Peyer's patch (tissue), 4 donors: ENCODE data around the gene GFY.
A peak's percentile ranks its signal among the peaks of the same experiment; 100 is the strongest.

Experiments
- POLR2A ChIP-seq, 2 donors: fragments of 450-650 bp; IDR thresholded peaks; one replicate each; pipeline ENCODE4 v1.5.1; 2017; ENCODE audit warnings: antibody characterized with exemption in 2 of 2, mild to moderate bottlenecking in 2 of 2, moderate library complexity in 2 of 2
- TF ChIP-seq, protein P1 (sequence below), 6 experiments: fragments of 450-650 bp in 4 of 6; fragments of 200-600 bp in 2 of 6; sonication (generic) in 1 of 6; IDR thresholded peaks; one replicate each; pipeline ENCODE4 v1.5.1; 2017 to 2019; ENCODE audit warnings: antibody characterized with exemption in 6 of 6, mild to moderate bottlenecking in 3 of 6, moderate library complexity in 1 of 6

DNA sequence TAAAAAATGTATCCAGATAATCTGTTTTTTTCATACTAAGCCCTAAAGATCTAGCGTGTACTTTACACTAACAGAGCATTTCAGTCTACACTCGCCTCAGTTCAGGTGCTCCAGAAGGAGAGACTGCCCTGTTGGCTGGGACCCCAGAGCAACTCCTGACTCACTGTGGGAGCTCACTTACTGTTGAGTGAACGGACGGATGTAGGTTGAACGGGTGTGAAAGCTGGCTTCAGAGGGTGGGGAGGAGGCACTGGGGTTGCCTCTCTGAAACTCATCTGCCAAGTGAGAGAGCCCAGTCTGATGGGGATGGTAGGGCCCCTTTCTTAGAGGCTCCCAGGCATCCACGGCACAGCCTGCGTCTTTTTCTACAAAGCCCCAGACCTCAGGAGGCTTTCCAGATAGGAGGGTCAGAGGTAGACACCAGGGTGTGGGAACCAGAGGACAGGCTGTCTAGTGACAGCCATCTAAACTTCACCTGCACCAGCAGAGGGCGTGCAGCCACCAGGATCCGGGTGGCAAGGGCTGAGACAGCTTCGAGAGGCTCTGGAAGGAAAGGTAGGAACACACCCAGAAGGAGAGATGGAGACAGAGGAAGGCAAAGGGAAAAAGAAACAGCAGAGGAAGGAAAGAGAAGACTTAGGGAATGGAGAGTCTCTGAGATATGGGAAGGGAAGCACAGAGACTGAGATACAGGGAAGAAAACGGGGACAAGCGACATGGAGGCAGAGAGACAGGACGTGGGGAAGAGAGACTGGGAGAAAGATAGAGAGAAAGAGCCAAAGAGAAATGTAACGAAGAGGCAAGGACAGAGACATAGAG lies 33.4 kb upstream of the GFY start:
- TF ChIP-seq, protein P1, sequence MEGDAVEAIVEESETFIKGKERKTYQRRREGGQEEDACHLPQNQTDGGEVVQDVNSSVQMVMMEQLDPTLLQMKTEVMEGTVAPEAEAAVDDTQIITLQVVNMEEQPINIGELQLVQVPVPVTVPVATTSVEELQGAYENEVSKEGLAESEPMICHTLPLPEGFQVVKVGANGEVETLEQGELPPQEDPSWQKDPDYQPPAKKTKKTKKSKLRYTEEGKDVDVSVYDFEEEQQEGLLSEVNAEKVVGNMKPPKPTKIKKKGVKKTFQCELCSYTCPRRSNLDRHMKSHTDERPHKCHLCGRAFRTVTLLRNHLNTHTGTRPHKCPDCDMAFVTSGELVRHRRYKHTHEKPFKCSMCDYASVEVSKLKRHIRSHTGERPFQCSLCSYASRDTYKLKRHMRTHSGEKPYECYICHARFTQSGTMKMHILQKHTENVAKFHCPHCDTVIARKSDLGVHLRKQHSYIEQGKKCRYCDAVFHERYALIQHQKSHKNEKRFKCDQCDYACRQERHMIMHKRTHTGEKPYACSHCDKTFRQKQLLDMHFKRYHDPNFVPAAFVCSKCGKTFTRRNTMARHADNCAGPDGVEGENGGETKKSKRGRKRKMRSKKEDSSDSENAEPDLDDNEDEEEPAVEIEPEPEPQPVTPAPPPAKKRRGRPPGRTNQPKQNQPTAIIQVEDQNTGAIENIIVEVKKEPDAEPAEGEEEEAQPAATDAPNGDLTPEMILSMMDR (IDR thresholded peaks at IDR 0.05) = peak; percentile 58 to 90 (median 85)
- no peak for TF ChIP-seq POLR2A (IDR thresholded peaks at IDR 0.05)
